Upper lobe of left lung (tissue), 6 donors: ENCODE results near the gene PRPF8. TPM values are rescaled to one million over a fixed set of nuclear protein-coding genes. Genes with fewer than 3 reads are reported as not detected.

Experiments
- ATAC-seq, 2 donors: fragments of 200-7000 bp; cut with Tn5 transposase; one replicate each; pipeline ENCODE4 v1.9.1; 2022; ENCODE audit warnings: mild to moderate bottlenecking in 2 of 2, moderate library complexity in 2 of 2; ENCODE audit not compliant: low FRiP score in 2 of 2
- DNase-seq, 2 donors: peaks; one replicate each; pipeline ENCODE4 v3.0.0-alpha.2; 2019 to 2020
- H3K27ac ChIP-seq, 4 donors: fragments of 200-600 bp; sonication (generic); one replicate each; pipeline ENCODE4 v1.5.1; 2016 to 2019
- H3K27me3 ChIP-seq, 4 donors: fragments of 200-600 bp; sonication (generic); one replicate each; pipeline ENCODE4 v1.5.1; 2017 to 2019
- H3K36me3 ChIP-seq, 4 donors: fragments of 200-600 bp; sonication (generic); one replicate each; pipeline ENCODE4 v1.5.1; 2016 to 2019
- H3K4me1 ChIP-seq, 4 donors: fragments of 200-600 bp; sonication (generic); one replicate each; pipeline ENCODE4 v1.5.1; 2018 to 2019
- H3K4me3 ChIP-seq, 4 donors: fragments of 200-600 bp; sonication (generic); one replicate each; pipeline ENCODE4 v1.5.1; 2017 to 2019; ENCODE audit warnings: mild to moderate bottlenecking in 2 of 4, moderate library complexity in 1 of 4
- H3K9me3 ChIP-seq, 4 donors: fragments of 200-600 bp; sonication (generic); one replicate each; pipeline ENCODE4 v1.5.1; 2018 to 2019
- CTCF ChIP-seq, 6 experiments: fragments of 450-650 bp in 4 of 6; fragments of 200-600 bp in 2 of 6; sonication (generic) in 2 of 6; IDR thresholded peaks; one replicate each; pipeline ENCODE4 v1.5.1; 2016 to 2019; ENCODE audit warnings: antibody characterized with exemption in 6 of 6
- EP300 ChIP-seq, 4 donors: sonication (generic); formaldehyde crosslinking; IDR thresholded peaks; one replicate each; pipeline ENCODE4 v1.5.1; 2017; ENCODE audit warnings: antibody characterized with exemption in 4 of 4, control low read depth in 2 of 4
- POLR2A ChIP-seq, 4 donors: fragments of 450-650 bp; IDR thresholded peaks; one replicate each; pipeline ENCODE4 v1.5.1; 2016 to 2017; ENCODE audit warnings: antibody characterized with exemption in 4 of 4, mild to moderate bottlenecking in 2 of 4
- POLR2AphosphoS5 ChIP-seq, 2 donors: sonication (generic); formaldehyde crosslinking; IDR thresholded peaks; one replicate each; pipeline ENCODE4 v1.5.1; 2017; ENCODE audit warnings: antibody characterized with exemption in 2 of 2
- WGBS, 2 donors: methylation state at CpG; one replicate each; pipeline ENCODE4 v1.1.5; 2017 to 2018; 5-methylcytosine and 5-hydroxymethylcytosine counted together
- total RNA-seq, 6 donors: library from RNA; depleted of rRNA in 4 of 6; stranded (reverse); fragments of >200 nt in 4 of 6; gene quantifications; one replicate each; pipeline versions ENCODE4 v1.1.0 to v1.2.1, GENCODE V29; 2016 to 2021
- donor health status: DM: no; HTN: no; CAD: no; lungs with moderate emphysema.
- donor health status: DM: no; HTN: yes; CAD: no; lungs with severe emphysema.

The PRPF8 gene
- total RNA-seq, 6 donors from 2014 or later, result 173 to 283 (median 220) TPM

GRCh38 chr17:1626333-1626732 is 58.3 kb downstream of the PRPF8 start:
- no peaks in the 10 kb centered on the region for H3K27me3 ChIP-seq
- peaks cover 29 to 52% (median 47%) of the 10 kb centered on the region in 4 donors for H3K4me1 ChIP-seq
- peak overlapping the region in 2 of 4 donors; percentile 92 for H3K4me3 ChIP-seq
- peaks cover under 1 to 9% (median 3%) of the 10 kb centered on the region in 4 donors for H3K36me3 ChIP-seq
- H3K27ac ChIP-seq, result peak overlapping the region; percentile 89 to 96 (median 93)
- 38 to 52% methylated on average over 3 of the region's 3 CpGs for WGBS, 2 donors
- H3K9me3 ChIP-seq, result no peaks in the 10 kb centered on the region
- TF ChIP-seq POLR2AphosphoS5 (IDR thresholded peaks at IDR 0.05) (peak in 1 of 2 donors; percentile 6), EP300 (IDR thresholded peaks at IDR 0.05) (no peak)
- DNase-seq (no peak), ATAC-seq (no peak)

GRCh38 chr17:1625581-1625980 is 59.1 kb downstream of the PRPF8 start:
- no peak for ATAC-seq
- H3K36me3 ChIP-seq, result peaks cover 2 to 15% (median 8%) of the 10 kb centered on the region in 4 donors
- peak in 1 of 2 donors; percentile 64 for DNase-seq
- peaks cover 29 to 52% (median 43%) of the 10 kb centered on the region in 4 donors for H3K4me1 ChIP-seq
- no peak for TF ChIP-seq POLR2AphosphoS5 (IDR thresholded peaks at IDR 0.05)
- no peak for TF ChIP-seq CTCF (IDR thresholded peaks at IDR 0.05)
- TF ChIP-seq EP300 (IDR thresholded peaks at IDR 0.05), result no peak
- TF ChIP-seq POLR2A (IDR thresholded peaks at IDR 0.05), result no peak
- H3K4me3 ChIP-seq, result no peak overlapping the region
- no peaks in the 10 kb centered on the region for H3K27me3 ChIP-seq
- no peaks in the 10 kb centered on the region for H3K9me3 ChIP-seq
- 71 to 81% methylated on average over 6 of the region's 6 CpGs for WGBS, 2 donors
- H3K27ac ChIP-seq, result peak overlapping the region; percentile 89 to 96 (median 93)

- peaks cover 28 to 46% (median 41%) of the 10 kb centered on the region in 4 donors for H3K4me1 ChIP-seq
- WGBS, 2 donors, result 61 to 86% methylated on average over 14 of the region's 14 CpGs
- no peak for TF ChIP-seq POLR2AphosphoS5 (IDR thresholded peaks at IDR 0.05)
- TF ChIP-seq EP300 (IDR thresholded peaks at IDR 0.05), result no peak
- TF ChIP-seq POLR2A (IDR thresholded peaks at IDR 0.05), result no peak
- TF ChIP-seq CTCF (IDR thresholded peaks at IDR 0.05), result no peak
Measured at GRCh38 chr17:1625053-1625452, 59.6 kb downstream of the PRPF8 start.

GRCh38 chr17:1624650-1625049 is 60.0 kb downstream of the PRPF8 start:
- Histone ChIP-seq H3K4me1 (peaks cover 24 to 42% (median 37%) of the 10 kb centered on the region in 4 donors), H3K9me3 (no peaks in the 10 kb centered on the region), H3K27me3 (no peaks in the 10 kb centered on the region), H3K4me3 (no peak overlapping the region), H3K27ac (no peak overlapping the region), H3K36me3 (peaks cover 2 to 15% (median 9%) of the 10 kb centered on the region in 4 donors)
- DNase-seq, result no peak
- ATAC-seq, result no peak
- 81 to 84% methylated on average over 11 to 12 of the region's 12 CpGs for WGBS, 2 donors
- no peak for TF ChIP-seq POLR2AphosphoS5 (IDR thresholded peaks at IDR 0.05)
- no peak for TF ChIP-seq EP300 (IDR thresholded peaks at IDR 0.05)
- no peak for TF ChIP-seq POLR2A (IDR thresholded peaks at IDR 0.05)
- no peak for TF ChIP-seq CTCF (IDR thresholded peaks at IDR 0.05)

More at GRCh38 chr17:1625053-1625452, 59.6 kb downstream of the PRPF8 start:
- DNase-seq, result no peak
- ATAC-seq, result no peak
- Histone ChIP-seq H3K36me3 (peaks cover 2 to 15% (median 8%) of the 10 kb centered on the region in 4 donors), H3K9me3 (no peaks in the 10 kb centered on the region), H3K4me3 (no peak overlapping the region), H3K27me3 (no peaks in the 10 kb centered on the region), H3K27ac (peak overlapping the region in 1 of 4 donors; percentile 96)

- Histone ChIP-seq H3K27me3 (no peaks in the 10 kb centered on the region), H3K27ac (no peak overlapping the region), H3K9me3 (no peaks in the 10 kb centered on the region), H3K36me3 (peaks cover 2 to 20% (median 10%) of the 10 kb centered on the region in 4 donors), H3K4me1 (peaks cover 27 to 40% (median 34%) of the 10 kb centered on the region in 4 donors), H3K4me3 (no peak overlapping the region)
- TF ChIP-seq EP300 (IDR thresholded peaks at IDR 0.05) (no peak), POLR2AphosphoS5 (IDR thresholded peaks at IDR 0.05) (no peak), POLR2A (IDR thresholded peaks at IDR 0.05) (no peak), CTCF (IDR thresholded peaks at IDR 0.05) (no peak)
- DNase-seq (no peak), ATAC-seq (no peak)
- 90 to 91% methylated on average over 8 to 14 of the region's 14 CpGs for WGBS, 2 donors
Measured at GRCh38 chr17:1623057-1623630, 61.5 kb downstream of the PRPF8 start.
